IMR-90 (cell line): Measurements from ENCODE around the gene NAXE. TPM values are rescaled to one million over a fixed set of nuclear protein-coding genes. Genes with fewer than 3 reads are reported as not detected.
A peak's percentile ranks its signal among the peaks of the same experiment; 100 is the strongest.

Experiments used
- ATAC-seq: fragments of 200-7000 bp; cut with Tn5 transposase; 2 replicates; pipeline ENCODE4 v1.9.1; 2020; ENCODE audit warnings: low read depth, mild to moderate bottlenecking, moderate library complexity
- BruUV-seq: library from RNA; stranded (reverse); fragments of 400-500 nt; replicated peaks from 2 replicates; lab custom pipeline; 2021; lab: Mats Ljungman, UMichigan
- CTCF ChIA-PET: fragments of 300-600 bp; formaldehyde crosslinking; extraction: SDS; loops from one replicate; lab custom pipeline; 2021; ENCODE audit warnings: antibody characterized with exemption; lab: Yijun Ruan, JAX
- POLR2A ChIA-PET: fragments of 300-600 bp; sonication (Branson Sonifier 250); formaldehyde crosslinking; loops from one replicate; lab custom pipeline; 2022; ENCODE audit warnings: antibody characterized with exemption; ENCODE audit not compliant: unreplicated experiment; lab: Charles Lee
- DNase-seq: peaks from one replicate; pipeline ENCODE4 v3.0.0; 2013
- H2AFZ ChIP-seq: replicated peaks from 2 replicates; pipeline ENCODE3; 2013; ENCODE audit warnings: low read length, mild to moderate bottlenecking; ENCODE audit not compliant: poor library complexity
- H2AK5ac ChIP-seq: 2 replicates; pipeline ENCODE4 v1.6.1; 2013; ENCODE audit warnings: low read depth, low read length, inconsistent platforms
- H2AK9ac ChIP-seq: replicated peaks from 2 replicates; pipeline ENCODE3; 2013; ENCODE audit warnings: mild to moderate bottlenecking, low read depth, low read length, moderate library complexity; ENCODE audit not compliant: poor library complexity
- H2BK120ac ChIP-seq: 2 replicates; pipeline ENCODE4 v1.6.1; 2013; ENCODE audit warnings: low read depth, low read length, inconsistent platforms
- H2BK15ac ChIP-seq: 3 replicates; pipeline ENCODE4 v1.6.1; 2013; ENCODE audit warnings: low read depth, low read length, inconsistent platforms
- H2BK20ac ChIP-seq: 2 replicates; pipeline ENCODE4 v1.6.1; 2013; ENCODE audit warnings: low read depth, mild to moderate bottlenecking, inconsistent platforms, low read length, moderate library complexity
- H2BK5ac ChIP-seq: 2 replicates; pipeline ENCODE4 v1.6.1; 2013; ENCODE audit warnings: mild to moderate bottlenecking, low read depth, low read length, inconsistent platforms; ENCODE audit not compliant: poor library complexity, severe bottlenecking
- H3K14ac ChIP-seq: replicated peaks from 2 replicates; pipeline ENCODE4 v1.6.1; 2013; ENCODE audit warnings: low read depth, low read length, inconsistent platforms
- H3K18ac ChIP-seq: 2 replicates; pipeline ENCODE4 v1.6.1; 2013; ENCODE audit warnings: low read depth, low read length, control low read depth
- H3K23ac ChIP-seq: 2 replicates; pipeline ENCODE4 v1.6.1; 2013; ENCODE audit warnings: low read depth, low read length, inconsistent platforms
- H3K27ac ChIP-seq: 2 replicates; pipeline ENCODE4 v1.5.1; 2013; ENCODE audit warnings: mild to moderate bottlenecking, control low read depth, low read length; ENCODE audit not compliant: insufficient read depth
- H3K27me3 ChIP-seq: 2 replicates; pipeline ENCODE4 v1.6.1; 2013; ENCODE audit warnings: low read length; ENCODE audit not compliant: control insufficient read depth, insufficient read depth
- H3K36me3 ChIP-seq: 2 replicates; pipeline ENCODE4 v1.6.1; 2013; ENCODE audit warnings: low read length, mixed read lengths; ENCODE audit not compliant: control insufficient read depth, insufficient read depth
- H3K4ac ChIP-seq: 2 replicates; pipeline ENCODE4 v1.6.1; 2013; ENCODE audit warnings: low read depth, low read length, inconsistent platforms
- H3K4me1 ChIP-seq: 2 replicates; pipeline ENCODE4 v1.6.1; 2013; ENCODE audit warnings: low read length, mixed read lengths; ENCODE audit not compliant: control insufficient read depth, insufficient read depth
- H3K4me2 ChIP-seq: 2 replicates; pipeline ENCODE4 v1.6.1; 2013; ENCODE audit warnings: low read depth, mild to moderate bottlenecking, control low read depth, low read length, moderate library complexity
- H3K4me3 ChIP-seq: 2 replicates; pipeline ENCODE4 v1.5.1; 2013; ENCODE audit warnings: low read depth, mild to moderate bottlenecking, control low read depth, low read length, moderate library complexity; ENCODE audit not compliant: insufficient read depth
- H3K56ac ChIP-seq: 2 replicates; pipeline ENCODE4 v1.6.1; 2013; ENCODE audit warnings: low read length, inconsistent platforms; ENCODE audit not compliant: insufficient read depth; ENCODE audit errors: extremely low read depth
- H3K79me1 ChIP-seq, 2 experiments: 2 replicates each; pipeline ENCODE4 v1.6.1; 2013; ENCODE audit warnings: low read length in 2 of 2, inconsistent platforms in 1 of 2, low read depth in 1 of 2
- H3K9ac ChIP-seq: 2 replicates; pipeline ENCODE4 v1.6.1; 2013; ENCODE audit warnings: low read depth, low read length, control low read depth
- H3K9me1 ChIP-seq: 2 replicates; pipeline ENCODE4 v1.6.1; 2013; ENCODE audit warnings: low read length, inconsistent platforms; ENCODE audit not compliant: insufficient read depth
- H3K9me3 ChIP-seq: 2 replicates; pipeline ENCODE4 v1.6.1; 2013; ENCODE audit warnings: low read length; ENCODE audit not compliant: control insufficient read depth, insufficient read depth
- H4K20me1 ChIP-seq: 2 replicates; pipeline ENCODE4 v1.6.1; 2013; ENCODE audit warnings: low read length, inconsistent platforms; ENCODE audit not compliant: insufficient read depth
- H4K5ac ChIP-seq: 2 replicates; pipeline ENCODE4 v1.6.1; 2013; ENCODE audit warnings: mild to moderate bottlenecking, low read depth, low read length, control low read depth
- H4K8ac ChIP-seq, 2 experiments: 2 replicates each; pipeline ENCODE4 v1.6.1; 2013; ENCODE audit warnings: low read depth in 2 of 2, low read length in 2 of 2, control low read depth in 1 of 2, inconsistent platforms in 1 of 2
- H4K91ac ChIP-seq: 2 replicates; pipeline ENCODE4 v1.6.1; 2013; ENCODE audit warnings: low read depth, low read length, inconsistent platforms; ENCODE audit not compliant: insufficient read depth
- BHLHE40 ChIP-seq: fragments of 150-350 bp; IDR thresholded peaks from 2 replicates; pipeline ENCODE4 v1.6.1; 2016; ENCODE audit warnings: mild to moderate bottlenecking, low read depth, low read length
- CHD1 ChIP-seq: IDR thresholded peaks from 2 replicates; pipeline ENCODE4 v1.6.1; 2012; ENCODE audit warnings: low read depth, low read length, improper control_type of control experiment
- FOS ChIP-seq: fragments of 150-350 bp; IDR thresholded peaks from 2 replicates; pipeline ENCODE4 v1.6.1; 2016; ENCODE audit warnings: low read depth, low read length
- MAFK ChIP-seq: IDR thresholded peaks from 2 replicates; pipeline ENCODE4 v1.6.1; 2012; ENCODE audit warnings: low read depth, low read length, improper control_type of control experiment
- MXI1 ChIP-seq: IDR thresholded peaks from 2 replicates; pipeline ENCODE4 v1.6.1; 2012; ENCODE audit warnings: low read depth, mild to moderate bottlenecking, low read length, moderate library complexity, borderline replicate concordance
- NFE2L2 ChIP-seq: fragments of 150-350 bp; IDR thresholded peaks from 2 replicates; pipeline ENCODE4 v1.6.1; 2016; ENCODE audit warnings: low read depth, mild to moderate bottlenecking, low read length
- POLR2A ChIP-seq: IDR thresholded peaks from 2 replicates; pipeline ENCODE4 v1.6.1; 2012; ENCODE audit warnings: mild to moderate bottlenecking, low read depth, low read length
- RAD21 ChIP-seq: IDR thresholded peaks from 2 replicates; pipeline ENCODE4 v1.6.1; 2012; ENCODE audit warnings: low read length, improper control_type of control experiment
- RCOR1 ChIP-seq: IDR thresholded peaks from 2 replicates; pipeline ENCODE4 v1.6.1; 2012; ENCODE audit warnings: mild to moderate bottlenecking, low read length, improper control_type of control experiment; ENCODE audit not compliant: insufficient replicate concordance
- RFX5 ChIP-seq: IDR thresholded peaks from 2 replicates; pipeline ENCODE4 v1.8.0; 2012; ENCODE audit warnings: low read depth, mild to moderate bottlenecking, low read length, moderate library complexity
- SMC3 ChIP-seq: fragments of 150-350 bp; IDR thresholded peaks from 2 replicates; pipeline ENCODE4 v1.6.1; 2016; ENCODE audit warnings: low read depth, mild to moderate bottlenecking, antibody characterized with exemption, low read length, moderate library complexity
- WGBS, 2 experiments: methylation state at CpG; one replicate each; pipeline versions ENCODE4 v1.1.5 to v1.1.7; 2013; ENCODE audit warnings: missing lambda C conversion rate in 2 of 2; ENCODE audit not compliant: insufficient read length in 1 of 2; ENCODE audit errors: extremely low coverage in 2 of 2; 5-methylcytosine and 5-hydroxymethylcytosine counted together
- dilution Hi-C: fragments of 300-500 bp; cut with HindIII; formaldehyde crosslinking; loops from one replicate; pipeline ENCODE4 v1.14.3; 2018; ENCODE audit warnings: low sequenced_read_pairs; ENCODE audit not compliant: unreplicated experiment
- in situ Hi-C: fragments of 300-500 bp; cut with MboI; formaldehyde crosslinking; loops from 3 replicates; pipeline ENCODE4 v1.14.3; 2019; ENCODE audit warnings: low sequenced_read_pairs, inconsistent platforms, mixed read lengths
- intact Hi-C: fragments of 100-400 bp; cut with micrococcal nuclease; formaldehyde crosslinking; loops from 2 replicates; pipeline ENCODE4 v1.10.0; 2022
- polyA plus RNA-seq, 3 experiments: library from polyadenylated mRNA; depleted of rRNA; stranded (reverse); fragments of >200 nt; gene quantifications; 2 replicates each; pipeline ENCODE4 v1.2.3, GENCODE V29; 2012; ENCODE audit warnings: low replicate concordance in 1 of 3
- total RNA-seq: library from RNA; depleted of rRNA; stranded (reverse); fragments of >200 nt; gene quantifications from 2 replicates; pipeline ENCODE4 v1.2.3, GENCODE V29; 2012
- TF ChIP-seq, protein P1 (sequence below): conservative IDR thresholded peaks from 2 replicates; pipeline ENCODE4 v1.5.1; 2012; ENCODE audit warnings: mild to moderate bottlenecking, low read depth, low read length, improper control_type of control experiment
- TF ChIP-seq, protein P2 (sequence below): fragments of 150-350 bp; IDR thresholded peaks from 2 replicates; pipeline ENCODE4 v1.6.1; 2017; ENCODE audit warnings: mild to moderate bottlenecking, antibody characterized with exemption, low read length, low read depth
- TF ChIP-seq, protein P3 (sequence below): fragments of 150-350 bp; IDR thresholded peaks from 2 replicates; pipeline ENCODE4 v1.6.1; 2016; ENCODE audit warnings: low read depth, mild to moderate bottlenecking, low read length, moderate library complexity, borderline replicate concordance

Gene NAXE
- total and polyA plus RNA-seq, 2 of the 4 experiments (the other 2 are of a cell fraction), result 61.0 to 74.2 TPM

DNA sequence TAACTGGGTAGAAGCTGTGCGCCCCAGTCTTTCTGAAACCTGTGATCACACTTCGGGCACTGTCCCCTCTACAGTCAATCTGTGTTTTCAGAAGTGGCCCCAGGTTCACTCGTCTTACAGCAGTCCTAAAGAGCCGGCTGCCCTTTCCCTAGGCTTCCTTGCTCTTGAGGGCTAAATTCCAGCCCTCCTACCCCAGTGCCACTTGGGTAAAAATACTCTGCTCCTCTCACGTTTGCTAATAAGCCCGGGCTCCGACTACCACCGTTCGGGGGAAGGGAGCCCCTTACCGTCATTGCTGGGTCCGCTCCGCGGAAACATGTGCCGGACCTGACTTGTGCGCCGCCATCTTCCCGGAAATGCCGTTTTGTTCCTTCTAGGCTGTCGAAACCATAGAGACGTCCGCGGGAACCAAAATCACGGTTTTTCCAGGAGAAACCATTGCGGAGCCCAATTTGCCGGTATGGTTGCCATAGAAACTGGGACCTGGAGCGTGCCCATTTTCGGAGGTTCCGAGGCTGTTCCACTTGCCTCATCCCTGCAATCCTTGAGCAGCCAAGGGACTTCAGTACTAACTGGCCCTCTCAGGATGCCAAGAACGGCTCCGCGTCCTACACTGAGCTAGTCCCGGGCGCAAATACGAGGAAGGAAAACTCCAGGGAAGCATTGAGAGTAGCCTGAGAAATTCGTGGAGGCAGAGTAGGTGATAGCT is 9.7 kb downstream of the NAXE start, which contains the start of gene GPATCH4:
GPATCH4 (minus strand) TSS at position 358 of the 709 bp plus-strand sequence.
- Histone ChIP-seq H3K4me3 (peak within 1 kb of the TSS; percentile 78), H4K5ac (peak within 1 kb of the TSS; percentile 56), H2BK20ac (no peak within 1 kb of the TSS), H3K4me1 (0 out of 2 replicates have a peak, but pooled peaks cover 4% of the 10 kb centered on the region), H2BK120ac (peak within 1 kb of the TSS; percentile 67; the same call in 1 of the 2 replicates), H3K9me1 (peaks cover 14% of the 10 kb centered on the region), H3K18ac (peak within 1 kb of the TSS; percentile 0; the same call in 1 of the 2 replicates), H3K36me3 (peaks cover 16% of the 10 kb centered on the region), H3K56ac (peak within 1 kb of the TSS; percentile 67), H3K27ac (peak within 1 kb of the TSS; percentile 54), H3K9ac (peak within 1 kb of the TSS; percentile 66), H4K20me1 (no peaks in the 10 kb centered on the region), H2BK5ac (peak within 1 kb of the TSS; percentile 18), H4K8ac (peak within 1 kb of the TSS; percentile 78 to 90), H3K9me3 (no peaks in the 10 kb centered on the region), H4K91ac (peak within 1 kb of the TSS; percentile 72), H2BK15ac (peak within 1 kb of the TSS; percentile 7; the same call in 1 of the 3 replicates), H3K79me1 (peaks cover 16 to 53% of the 10 kb centered on the region in 2 experiments; a peak in 3 of 4 replicates), H2AFZ (peak within 1 kb of the TSS; percentile 97), H3K4me2 (peak within 1 kb of the TSS; percentile 86), H2AK9ac (peak within 1 kb of the TSS; percentile 68), H3K27me3 (no peaks in the 10 kb centered on the region), H3K23ac (peak within 1 kb of the TSS; percentile 75), H3K4ac (peak within 1 kb of the TSS; percentile 82), H2AK5ac (peak within 1 kb of the TSS; percentile 41), H3K14ac (peak within 1 kb of the TSS; percentile 88)
- DNase-seq (peak; percentile 92), ATAC-seq (peak; percentile 95)
- 0% methylated on average over 23 of the region's 35 CpGs; no CpG with 5 or more reads in 1 of the 2 experiments for WGBS, 2 experiments
- ChIA-PET POLR2A (no interaction called here), CTCF (interaction anchor here (1.0 kb wide), 1 partner anchor 155 kb away, joined by 4 read pairs; no protein-coding TSS in a partner anchor)
- BruUV-seq, result no TSS peak
- intact Hi-C loops, result loop anchor here (2.0 kb wide), 1 partner anchor 144 kb away; no protein-coding TSS in a partner anchor
- dilution Hi-C loops, result no loop called here
- in situ Hi-C loops, result no loop called here
- no peak for TF ChIP-seq RFX5
- TF ChIP-seq, protein P1, sequence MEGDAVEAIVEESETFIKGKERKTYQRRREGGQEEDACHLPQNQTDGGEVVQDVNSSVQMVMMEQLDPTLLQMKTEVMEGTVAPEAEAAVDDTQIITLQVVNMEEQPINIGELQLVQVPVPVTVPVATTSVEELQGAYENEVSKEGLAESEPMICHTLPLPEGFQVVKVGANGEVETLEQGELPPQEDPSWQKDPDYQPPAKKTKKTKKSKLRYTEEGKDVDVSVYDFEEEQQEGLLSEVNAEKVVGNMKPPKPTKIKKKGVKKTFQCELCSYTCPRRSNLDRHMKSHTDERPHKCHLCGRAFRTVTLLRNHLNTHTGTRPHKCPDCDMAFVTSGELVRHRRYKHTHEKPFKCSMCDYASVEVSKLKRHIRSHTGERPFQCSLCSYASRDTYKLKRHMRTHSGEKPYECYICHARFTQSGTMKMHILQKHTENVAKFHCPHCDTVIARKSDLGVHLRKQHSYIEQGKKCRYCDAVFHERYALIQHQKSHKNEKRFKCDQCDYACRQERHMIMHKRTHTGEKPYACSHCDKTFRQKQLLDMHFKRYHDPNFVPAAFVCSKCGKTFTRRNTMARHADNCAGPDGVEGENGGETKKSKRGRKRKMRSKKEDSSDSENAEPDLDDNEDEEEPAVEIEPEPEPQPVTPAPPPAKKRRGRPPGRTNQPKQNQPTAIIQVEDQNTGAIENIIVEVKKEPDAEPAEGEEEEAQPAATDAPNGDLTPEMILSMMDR, result no peak
- TF ChIP-seq RCOR1, result no peak
- no peak for TF ChIP-seq FOS
- TF ChIP-seq MAFK, result no peak
- TF ChIP-seq, protein P2, sequence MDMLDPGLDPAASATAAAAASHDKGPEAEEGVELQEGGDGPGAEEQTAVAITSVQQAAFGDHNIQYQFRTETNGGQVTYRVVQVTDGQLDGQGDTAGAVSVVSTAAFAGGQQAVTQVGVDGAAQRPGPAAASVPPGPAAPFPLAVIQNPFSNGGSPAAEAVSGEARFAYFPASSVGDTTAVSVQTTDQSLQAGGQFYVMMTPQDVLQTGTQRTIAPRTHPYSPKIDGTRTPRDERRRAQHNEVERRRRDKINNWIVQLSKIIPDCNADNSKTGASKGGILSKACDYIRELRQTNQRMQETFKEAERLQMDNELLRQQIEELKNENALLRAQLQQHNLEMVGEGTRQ, result no peak
- no peak for TF ChIP-seq CHD1
- no peak for TF ChIP-seq NFE2L2
- TF ChIP-seq MXI1, result peak; percentile 100
- TF ChIP-seq, protein P3, sequence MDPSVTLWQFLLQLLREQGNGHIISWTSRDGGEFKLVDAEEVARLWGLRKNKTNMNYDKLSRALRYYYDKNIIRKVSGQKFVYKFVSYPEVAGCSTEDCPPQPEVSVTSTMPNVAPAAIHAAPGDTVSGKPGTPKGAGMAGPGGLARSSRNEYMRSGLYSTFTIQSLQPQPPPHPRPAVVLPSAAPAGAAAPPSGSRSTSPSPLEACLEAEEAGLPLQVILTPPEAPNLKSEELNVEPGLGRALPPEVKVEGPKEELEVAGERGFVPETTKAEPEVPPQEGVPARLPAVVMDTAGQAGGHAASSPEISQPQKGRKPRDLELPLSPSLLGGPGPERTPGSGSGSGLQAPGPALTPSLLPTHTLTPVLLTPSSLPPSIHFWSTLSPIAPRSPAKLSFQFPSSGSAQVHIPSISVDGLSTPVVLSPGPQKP, result no peak
- peak; percentile 86 for TF ChIP-seq POLR2A
- no peak for TF ChIP-seq SMC3
- TF ChIP-seq BHLHE40, result peak; percentile 45; the same call in 1 of the 2 replicates
- no peak for TF ChIP-seq RAD21
